Vagina (tissue), 2 donors: ENCODE data around the gene PLOD2. TPM values are rescaled to one million over a fixed set of nuclear protein-coding genes. Genes with fewer than 3 reads are reported as not detected.

Experiments used
- DNase-seq, 2 donors: peaks; one replicate each; pipeline ENCODE4 v3.0.0-alpha.2; 2017; ENCODE audit errors: extremely low spot score in 2 of 2
- H3K27ac ChIP-seq: fragments of 200-600 bp; sonication (generic); one replicate; pipeline ENCODE4 v1.5.1; 2019
- H3K27me3 ChIP-seq: fragments of 200-600 bp; sonication (generic); one replicate; pipeline ENCODE4 v1.5.1; 2019
- H3K36me3 ChIP-seq, 2 donors: fragments of 200-600 bp; sonication (generic); one replicate each; pipeline ENCODE4 v1.5.1; 2017 to 2019
- H3K4me1 ChIP-seq: fragments of 200-600 bp; sonication (generic); one replicate; pipeline ENCODE4 v1.5.1; 2019
- H3K4me3 ChIP-seq, 2 donors: fragments of 200-600 bp; sonication (generic); 1 replicate in 1 of 2; 2 replicates in 1 of 2; pipeline ENCODE4 v1.5.1; 2016 to 2019
- H3K9me3 ChIP-seq: fragments of 200-600 bp; sonication (generic); one replicate; pipeline ENCODE4 v1.5.1; 2019
- POLR2A ChIP-seq, 2 donors: fragments of 450-650 bp; IDR thresholded peaks; one replicate each; pipeline ENCODE4 v1.6.1; 2017; ENCODE audit warnings: antibody characterized with exemption in 2 of 2, mild to moderate bottlenecking in 2 of 2, moderate library complexity in 2 of 2
- POLR2AphosphoS5 ChIP-seq, 2 donors: sonication (generic); formaldehyde crosslinking; IDR thresholded peaks; one replicate each; pipeline ENCODE4 v1.9.0; 2017; ENCODE audit warnings: antibody characterized with exemption in 2 of 2, mild to moderate bottlenecking in 2 of 2, low read depth in 1 of 2; ENCODE audit not compliant: insufficient read depth in 1 of 2
- intact Hi-C: fragments of 100-400 bp; cut with DNase I; formaldehyde crosslinking; loops from one replicate; pipeline ENCODE4 v1.15.1; 2023
- total RNA-seq: library from RNA; depleted of rRNA; stranded (reverse); fragments of >200 nt; gene quantifications from one replicate; pipeline ENCODE4 v1.2.3, GENCODE V29; 2016
- TF ChIP-seq, protein P1 (sequence below), 3 experiments: fragments of 450-650 bp in 2 of 3; fragments of 200-600 bp in 1 of 3; sonication (generic) in 1 of 3; IDR thresholded peaks; one replicate each; pipeline ENCODE4 v1.5.1; 2017 to 2019; ENCODE audit warnings: antibody characterized with exemption in 3 of 3, mild to moderate bottlenecking in 2 of 3, moderate library complexity in 2 of 3

Gene PLOD2
- total RNA-seq, 1 donor from 2014 or later, result 27.0 TPM

DNA sequence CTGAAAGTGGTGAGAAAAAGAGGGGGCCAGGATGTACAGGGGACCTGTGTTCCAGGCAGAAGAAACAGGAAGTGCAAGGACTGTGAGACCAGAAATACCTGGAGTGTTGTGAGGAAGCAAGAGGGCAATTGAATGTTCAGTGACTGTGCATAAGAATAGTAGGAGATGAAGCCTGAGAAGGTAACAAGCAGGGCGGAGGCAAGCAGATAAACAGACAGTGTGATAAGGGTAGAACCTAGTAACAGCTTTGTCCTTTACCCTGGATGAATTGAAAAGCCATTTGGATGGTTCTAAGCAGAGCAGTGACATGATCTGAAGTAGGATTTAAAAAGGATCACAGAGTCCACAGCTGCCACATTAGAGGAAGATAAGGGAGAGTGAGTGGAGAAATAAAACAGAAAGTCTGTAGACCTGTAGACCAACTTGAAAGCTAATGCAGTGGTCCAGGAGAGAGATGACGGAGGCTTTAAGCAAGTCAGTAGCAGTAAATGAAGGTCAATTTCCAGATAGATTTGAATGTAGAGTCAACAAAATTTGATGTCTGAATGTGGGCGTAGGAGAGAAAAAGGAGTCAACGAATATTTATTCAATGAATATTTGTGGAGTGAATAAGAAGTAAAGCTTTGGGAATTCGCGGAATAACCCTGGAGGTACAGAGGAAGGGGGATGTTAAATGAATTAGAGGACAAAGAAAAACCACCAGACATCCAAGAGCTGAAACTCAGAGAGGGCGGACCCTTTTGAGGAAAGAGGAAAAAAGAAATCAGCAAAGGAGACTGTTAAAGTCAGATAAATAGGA is 4.2 kb upstream of the PLOD2 start:
- no peak for DNase-seq
- no peaks in the 10 kb centered on the region for H3K36me3 ChIP-seq
- peaks cover 23% of the 10 kb centered on the region for H3K4me1 ChIP-seq
- H3K27me3 ChIP-seq, result no peaks in the 10 kb centered on the region
- no peak overlapping the region for H3K27ac ChIP-seq
- H3K9me3 ChIP-seq, result no peaks in the 10 kb centered on the region
- no peak overlapping the region for H3K4me3 ChIP-seq
- intact Hi-C loops, result no loop called here
- no peak for TF ChIP-seq POLR2A (IDR thresholded peaks at IDR 0.05)
- no peak for TF ChIP-seq POLR2AphosphoS5 (IDR thresholded peaks at IDR 0.05; ENCODE audit: insufficient read depth in 1 of 2, low read depth in 1 of 2)

DNA sequence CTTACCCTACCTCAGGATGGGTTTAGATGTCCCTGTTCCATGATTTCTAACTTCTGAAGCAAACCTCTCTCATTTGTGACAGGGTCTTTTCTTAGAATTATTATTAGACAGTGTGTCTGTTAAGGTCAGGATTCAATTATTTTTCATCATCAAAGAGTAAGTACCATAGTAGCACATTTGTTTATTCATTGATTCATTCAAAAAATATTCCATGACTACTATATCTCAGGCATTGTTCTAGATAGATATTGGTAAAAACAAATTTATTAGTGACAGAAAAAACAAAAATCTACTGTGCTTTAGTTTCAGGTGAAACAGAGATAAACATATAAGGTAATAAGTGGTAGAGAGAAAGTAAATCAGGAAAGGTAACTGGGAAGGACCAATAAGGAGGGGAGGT is 3.5 kb upstream of the PLOD2 start:
- Histone ChIP-seq H3K27me3 (no peaks in the 10 kb centered on the region), H3K4me1 (peaks cover 23% of the 10 kb centered on the region), H3K9me3 (no peaks in the 10 kb centered on the region), H3K36me3 (no peaks in the 10 kb centered on the region), H3K27ac (no peak overlapping the region), H3K4me3 (no peak overlapping the region)
- intact Hi-C loops, result no loop called here
- no peak for DNase-seq
- no peak for TF ChIP-seq POLR2AphosphoS5 (IDR thresholded peaks at IDR 0.05; ENCODE audit: insufficient read depth in 1 of 2, low read depth in 1 of 2)
- TF ChIP-seq, protein P1, sequence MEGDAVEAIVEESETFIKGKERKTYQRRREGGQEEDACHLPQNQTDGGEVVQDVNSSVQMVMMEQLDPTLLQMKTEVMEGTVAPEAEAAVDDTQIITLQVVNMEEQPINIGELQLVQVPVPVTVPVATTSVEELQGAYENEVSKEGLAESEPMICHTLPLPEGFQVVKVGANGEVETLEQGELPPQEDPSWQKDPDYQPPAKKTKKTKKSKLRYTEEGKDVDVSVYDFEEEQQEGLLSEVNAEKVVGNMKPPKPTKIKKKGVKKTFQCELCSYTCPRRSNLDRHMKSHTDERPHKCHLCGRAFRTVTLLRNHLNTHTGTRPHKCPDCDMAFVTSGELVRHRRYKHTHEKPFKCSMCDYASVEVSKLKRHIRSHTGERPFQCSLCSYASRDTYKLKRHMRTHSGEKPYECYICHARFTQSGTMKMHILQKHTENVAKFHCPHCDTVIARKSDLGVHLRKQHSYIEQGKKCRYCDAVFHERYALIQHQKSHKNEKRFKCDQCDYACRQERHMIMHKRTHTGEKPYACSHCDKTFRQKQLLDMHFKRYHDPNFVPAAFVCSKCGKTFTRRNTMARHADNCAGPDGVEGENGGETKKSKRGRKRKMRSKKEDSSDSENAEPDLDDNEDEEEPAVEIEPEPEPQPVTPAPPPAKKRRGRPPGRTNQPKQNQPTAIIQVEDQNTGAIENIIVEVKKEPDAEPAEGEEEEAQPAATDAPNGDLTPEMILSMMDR (IDR thresholded peaks at IDR 0.05), result no peak
- no peak for TF ChIP-seq POLR2A (IDR thresholded peaks at IDR 0.05)

DNA sequence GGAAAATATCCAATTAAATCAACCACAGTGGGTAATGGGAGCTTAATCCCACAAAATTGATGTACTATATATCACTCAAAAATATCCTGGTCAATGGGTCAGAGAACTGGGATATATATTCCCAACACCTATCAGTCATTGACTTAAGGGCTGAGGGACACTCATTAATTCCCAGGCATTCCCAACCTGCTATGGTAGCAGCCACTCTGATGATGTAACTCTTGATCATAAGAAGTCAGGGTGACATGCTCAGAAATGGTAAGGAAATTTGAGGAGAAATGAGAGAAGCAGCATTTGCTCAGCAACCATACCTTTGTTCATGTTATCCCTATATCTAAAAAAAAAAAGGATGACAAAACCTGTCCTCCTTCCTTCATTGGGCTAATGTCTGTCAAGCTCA is 3.1 kb upstream of the PLOD2 start:
- Histone ChIP-seq H3K4me3 (no peak overlapping the region), H3K4me1 (peaks cover 23% of the 10 kb centered on the region), H3K36me3 (no peaks in the 10 kb centered on the region), H3K27me3 (no peaks in the 10 kb centered on the region), H3K27ac (no peak overlapping the region), H3K9me3 (no peaks in the 10 kb centered on the region)
- TF ChIP-seq POLR2AphosphoS5 (IDR thresholded peaks at IDR 0.05; ENCODE audit: insufficient read depth in 1 of 2, low read depth in 1 of 2), result no peak
- no peak for TF ChIP-seq POLR2A (IDR thresholded peaks at IDR 0.05)
- TF ChIP-seq, protein P1 (IDR thresholded peaks at IDR 0.05), result no peak
- intact Hi-C loops, result no loop called here
- no peak for DNase-seq

DNA sequence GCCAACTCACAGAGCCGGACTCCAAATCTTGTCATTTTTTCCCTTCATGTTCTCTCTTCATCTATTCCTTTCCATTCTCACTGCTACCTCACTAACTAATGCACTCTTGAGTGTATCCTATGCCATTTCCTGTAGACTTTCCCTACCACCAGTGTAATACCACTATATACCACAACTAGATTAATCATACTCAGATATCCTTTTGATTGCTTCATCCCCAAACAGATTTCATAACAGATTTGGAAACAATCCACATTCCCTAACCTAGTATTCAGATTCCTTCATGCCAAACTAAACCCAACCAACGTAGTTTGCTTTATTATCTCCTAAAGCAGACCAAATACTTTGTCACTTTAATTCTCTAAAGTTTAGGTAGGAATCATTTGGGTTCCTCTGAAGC is 2.6 kb upstream of the PLOD2 start:
- Histone ChIP-seq H3K27ac (no peak overlapping the region), H3K4me1 (peaks cover 23% of the 10 kb centered on the region), H3K4me3 (no peak overlapping the region), H3K36me3 (no peaks in the 10 kb centered on the region), H3K27me3 (no peaks in the 10 kb centered on the region), H3K9me3 (no peaks in the 10 kb centered on the region)
- no peak for DNase-seq
- intact Hi-C loops, result no loop called here
- TF ChIP-seq POLR2AphosphoS5 (IDR thresholded peaks at IDR 0.05; ENCODE audit: insufficient read depth in 1 of 2, low read depth in 1 of 2), result peak in 1 of 2 donors; percentile 72
- TF ChIP-seq, protein P1 (IDR thresholded peaks at IDR 0.05), result peak in 1 of 3 experiments; percentile 16
- no peak for TF ChIP-seq POLR2A (IDR thresholded peaks at IDR 0.05)

DNA sequence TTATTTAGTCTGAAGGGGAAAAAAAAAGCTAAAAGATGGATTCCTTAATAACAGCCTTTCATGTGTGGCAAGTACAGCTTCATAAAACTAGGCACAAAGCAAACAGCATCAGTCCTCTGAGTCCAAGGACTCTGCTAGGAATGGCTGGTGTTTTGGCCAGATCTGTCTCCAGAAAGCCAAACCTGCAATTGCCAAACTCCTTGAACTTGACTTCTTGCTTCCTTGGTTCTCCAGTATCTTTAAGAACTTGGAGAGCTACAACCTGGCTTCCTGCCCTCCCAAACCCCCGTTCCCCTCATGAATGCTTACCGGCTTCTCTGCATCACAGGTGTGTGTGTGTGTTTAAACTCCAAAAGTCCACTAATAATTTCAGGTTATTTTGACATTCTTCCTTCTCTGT is 1.6 kb upstream of the PLOD2 start:
- H3K36me3 ChIP-seq, result no peaks in the 10 kb centered on the region
- TF ChIP-seq POLR2AphosphoS5 (IDR thresholded peaks at IDR 0.05; ENCODE audit: insufficient read depth in 1 of 2, low read depth in 1 of 2) (no peak), POLR2A (IDR thresholded peaks at IDR 0.05) (no peak)
- TF ChIP-seq, protein P1 (IDR thresholded peaks at IDR 0.05), result no peak
- intact Hi-C loops, result no loop called here
- H3K9me3 ChIP-seq, result no peaks in the 10 kb centered on the region
- H3K27ac ChIP-seq, result peak overlapping the region; percentile 95
- no peak for DNase-seq
- no peak overlapping the region for H3K4me3 ChIP-seq
- H3K4me1 ChIP-seq, result peaks cover 23% of the 10 kb centered on the region
- H3K27me3 ChIP-seq, result no peaks in the 10 kb centered on the region
